ENCODE results near the gene ADCY7. TPM values are rescaled to one million over a fixed set of nuclear protein-coding genes. Genes with fewer than 3 reads are reported as not detected.

ADCY7 gene
- total RNA-seq, 1 experiment from 2014 or later: 5.9 TPM

- TF ChIP-seq ZNF425 (CRISPR knock-in tag; conservative IDR thresholded peaks at IDR 0.05) (no peak), ZNF396 (CRISPR knock-in tag; IDR thresholded peaks at IDR 0.05; ENCODE audit: borderline replicate concordance) (no peak), NFE2L1 (CRISPR knock-in tag; IDR thresholded peaks at IDR 0.05) (no peak), NFYB (CRISPR knock-in tag; conservative IDR thresholded peaks at IDR 0.05; ENCODE audit: low read depth) (no peak), MAX (CRISPR knock-in tag; IDR thresholded peaks at IDR 0.05) (no peak), AFF4 (CRISPR knock-in tag; IDR thresholded peaks at IDR 0.05; ENCODE audit: borderline replicate concordance) (no peak), ELF4 (CRISPR knock-in tag; IDR thresholded peaks at IDR 0.05; ENCODE audit: low read depth) (no peak), EMX1 (CRISPR knock-in tag; IDR thresholded peaks at IDR 0.05) (no peak), E2F4 (CRISPR knock-in tag; IDR thresholded peaks at IDR 0.05; ENCODE audit: borderline replicate concordance, low read depth) (no peak), GABPB1 (CRISPR knock-in tag; IDR thresholded peaks at IDR 0.05) (no peak), IRF2 (CRISPR knock-in tag; IDR thresholded peaks at IDR 0.05; ENCODE audit: borderline replicate concordance, low read depth) (no peak)
Observed at GRCh38 chr16:50289950-50290764, 23.8 kb downstream of the ADCY7 start (continued).

GRCh38 chr16:50290856-50291255 is 24.5 kb downstream of the ADCY7 start:
- DNase-seq (ENCODE audit: low spot score) (no peak), ATAC-seq (no peak)
- H3K9me3 Mint-ChIP-seq: peaks cover 6% of the 10 kb centered on the region
- no peak overlapping the region; the same call in 1 of the 2 replicates for H3K27ac Mint-ChIP-seq
- H3K27me3 Mint-ChIP-seq (ENCODE audit: low read depth): no peaks in the 10 kb centered on the region; the same call in 1 of the 2 replicates
- POLR2A ChIA-PET: no interaction called here
- no peaks in the 10 kb centered on the region for H3K4me1 Mint-ChIP-seq
- CTCF ChIA-PET: no interaction called here
- H3K4me3 Mint-ChIP-seq: no peak overlapping the region
- H3K36me3 Mint-ChIP-seq: peaks cover 6% of the 10 kb centered on the region; the same call in 1 of the 2 replicates
- no peak for TF ChIP-seq IRF1 (CRISPR knock-in tag; IDR thresholded peaks at IDR 0.05)
- no peak for TF ChIP-seq NFE2L1 (CRISPR knock-in tag; IDR thresholded peaks at IDR 0.05)
- TF ChIP-seq ATF2 (CRISPR knock-in tag; IDR thresholded peaks at IDR 0.05; ENCODE audit: borderline replicate concordance, low read depth): no peak
- TF ChIP-seq ARID4B (CRISPR knock-in tag; IDR thresholded peaks at IDR 0.05; ENCODE audit: borderline replicate concordance): no peak
- no peak for TF ChIP-seq FOXK1 (CRISPR knock-in tag; IDR thresholded peaks at IDR 0.05)
- no peak for TF ChIP-seq MYBL2 (CRISPR knock-in tag; IDR thresholded peaks at IDR 0.05)
- TF ChIP-seq MLX (CRISPR knock-in tag; IDR thresholded peaks at IDR 0.05): no peak
- no peak for TF ChIP-seq NR2C2 (CRISPR knock-in tag; IDR thresholded peaks at IDR 0.05)
- no peak for TF ChIP-seq ESRRA (CRISPR knock-in tag; IDR thresholded peaks at IDR 0.05; ENCODE audit: borderline replicate concordance)
- no peak for TF ChIP-seq CREB1 (CRISPR knock-in tag; IDR thresholded peaks at IDR 0.05)

Measured in WTC11 (cell line).